Natural killer cell (primary cell): ENCODE data around the gene TMC5. TPM values are rescaled to one million over a fixed set of nuclear protein-coding genes. Genes with fewer than 3 reads are reported as not detected.

Experiments
- ATAC-seq, 3 donors: fragments of 150-1000 bp in 2 of 3; fragments of 200-7000 bp in 1 of 3; cut with Tn5 transposase; 1 replicate in 1 of 3; 2 replicates in 2 of 3; pipeline ENCODE4 v1.10.0; 2021; ENCODE audit warnings: mild to moderate bottlenecking in 2 of 3, moderate library complexity in 2 of 3
- DNase-seq, 2 donors: peaks; one replicate each; pipeline versions ENCODE4 v3.0.0 to v3.0.0-alpha.2; 2013 to 2021; ENCODE audit warnings: mixed read lengths in 1 of 2
- H3K27ac ChIP-seq: one replicate; pipeline ENCODE4 v1.5.1; 2013; ENCODE audit warnings: mild to moderate bottlenecking, low read length
- H3K27me3 ChIP-seq: one replicate; pipeline ENCODE4 v1.6.1; 2013; ENCODE audit warnings: low read length; ENCODE audit not compliant: control insufficient read depth, insufficient read depth
- H3K36me3 ChIP-seq: one replicate; pipeline ENCODE4 v1.6.1; 2013; ENCODE audit warnings: low read length; ENCODE audit not compliant: control insufficient read depth, insufficient read depth
- H3K4me1 ChIP-seq: one replicate; pipeline ENCODE4 v1.6.1; 2013; ENCODE audit warnings: low read length; ENCODE audit not compliant: control insufficient read depth, insufficient read depth
- H3K4me3 ChIP-seq: one replicate; pipeline ENCODE4 v1.5.1; 2013; ENCODE audit warnings: low read length
- H3K9me3 ChIP-seq: one replicate; pipeline ENCODE4 v1.6.1; 2013; ENCODE audit warnings: low read length; ENCODE audit not compliant: control insufficient read depth, insufficient read depth
- H3K27ac Mint-ChIP-seq, 2 donors: one replicate each; pipeline ENCODE4 v1.8.0; 2022; ENCODE audit warnings: mild to moderate bottlenecking in 2 of 2, mixed read lengths in 2 of 2, moderate library complexity in 1 of 2
- H3K27me3 Mint-ChIP-seq, 2 donors: one replicate each; pipeline ENCODE4 v1.8.0; 2022; ENCODE audit warnings: low read depth in 2 of 2, mixed read lengths in 2 of 2
- H3K36me3 Mint-ChIP-seq: one replicate; pipeline ENCODE4 v1.8.0; 2022; ENCODE audit warnings: mixed read lengths
- H3K4me1 Mint-ChIP-seq, 2 donors: one replicate each; pipeline ENCODE4 v1.8.0; 2022; ENCODE audit warnings: mixed read lengths in 2 of 2
- H3K4me3 Mint-ChIP-seq: one replicate; pipeline ENCODE4 v1.8.0; 2022; ENCODE audit warnings: mild to moderate bottlenecking, moderate library complexity, mixed read lengths
- H3K9me3 Mint-ChIP-seq, 2 donors: one replicate each; pipeline ENCODE4 v1.8.0; 2022; ENCODE audit warnings: mixed read lengths in 2 of 2
- CTCF ChIP-seq: fragments of 200-600 bp; IDR thresholded peaks from one replicate; pipeline ENCODE4 v1.8.0; 2022; ENCODE audit warnings: antibody characterized with exemption
- WGBS: methylation state at CpG from one replicate; pipeline ENCODE4 v1.1.7; 2013; ENCODE audit warnings: missing lambda C conversion rate; ENCODE audit not compliant: insufficient coverage; 5-methylcytosine and 5-hydroxymethylcytosine counted together
- intact Hi-C: fragments of 100-400 bp; cut with micrococcal nuclease; formaldehyde crosslinking; loops from one replicate; pipeline ENCODE4 v1.14.2; 2022
- total RNA-seq, 4 donors: library from RNA; stranded (reverse); fragments of 120-200 nt in 1 of 4; gene quantifications; one replicate each; pipeline versions ENCODE4 v1.2.3 to v1.2.4, GENCODE V29; 2013 to 2022

Gene TMC5
- total RNA-seq, 3 donors from 2014 or later (not counting 1 experiment from before 2014, with no cell fraction given), result not detected

DNA sequence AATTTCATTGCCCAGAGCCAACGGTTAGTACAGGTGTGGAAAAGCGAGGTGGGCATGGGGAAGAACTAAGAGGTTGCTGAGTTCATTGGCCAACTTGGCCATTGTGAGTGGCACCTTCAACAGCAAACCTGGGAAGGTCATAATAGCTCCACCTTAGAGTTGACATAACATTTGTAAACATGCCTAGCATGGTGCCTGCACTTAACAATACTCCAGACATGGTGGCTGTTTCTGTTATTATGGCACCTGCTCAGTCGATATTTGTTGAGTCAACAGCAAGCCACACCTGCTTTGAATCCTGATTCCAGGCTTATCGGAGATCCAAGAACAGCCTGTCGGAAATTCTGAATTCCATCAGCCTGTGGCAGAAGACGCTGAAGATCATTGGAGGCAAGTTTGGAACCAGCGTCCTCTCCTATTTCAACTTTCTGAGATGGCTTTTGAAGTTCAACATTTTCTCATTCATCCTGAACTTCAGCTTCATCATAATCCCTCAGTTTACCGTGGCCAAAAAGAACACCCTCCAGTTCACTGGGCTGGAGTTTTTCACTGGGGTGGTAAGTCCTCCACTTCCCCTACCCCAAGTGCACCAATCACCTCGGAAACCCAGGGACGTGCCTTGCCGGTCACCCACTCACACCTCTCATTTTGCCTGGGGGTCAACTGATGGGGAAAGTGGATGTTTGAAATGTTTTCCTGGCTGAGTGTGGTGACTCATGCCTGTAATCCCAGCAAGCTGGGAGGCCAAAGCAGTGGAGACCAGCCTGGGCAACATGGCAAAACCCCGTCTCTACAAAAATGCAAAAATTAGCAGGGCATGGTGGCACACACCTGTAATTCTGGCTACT, 46.0 kb downstream of the TMC5 start:
- DNase-seq (no peak), ATAC-seq (no peak)
- no peak for TF ChIP-seq CTCF
- Mint-ChIP-seq H3K27me3 (peaks cover 10 to 14% of the 10 kb centered on the region in 2 donors), H3K27ac (no peak overlapping the region), H3K9me3 (no peaks in the 10 kb centered on the region), H3K4me3 (no peak overlapping the region), H3K36me3 (no peaks in the 10 kb centered on the region), H3K4me1 (no peaks in the 10 kb centered on the region)
- intact Hi-C loops, result no loop called here
- no peaks in the 10 kb centered on the region for H3K9me3 ChIP-seq
- no peak overlapping the region for H3K4me3 ChIP-seq
- no peaks in the 10 kb centered on the region for H3K4me1 ChIP-seq
- WGBS, result 94% methylated on average over 9 of the region's 12 CpGs
- no peaks in the 10 kb centered on the region for H3K36me3 ChIP-seq
- H3K27ac ChIP-seq, result no peak overlapping the region
- H3K27me3 ChIP-seq, result no peaks in the 10 kb centered on the region

GRCh38 chr16:19468300-19468699, 50.6 kb downstream of the TMC5 start:
- no peaks in the 10 kb centered on the region for H3K36me3 Mint-ChIP-seq
- WGBS, result 91% methylated on average over 2 of the region's 3 CpGs
- no peak for TF ChIP-seq CTCF
- DNase-seq, result no peak
- no peak overlapping the region for H3K4me3 Mint-ChIP-seq
- Histone ChIP-seq H3K4me3 (no peak overlapping the region), H3K4me1 (no peaks in the 10 kb centered on the region), H3K27ac (no peak overlapping the region), H3K36me3 (no peaks in the 10 kb centered on the region), H3K27me3 (no peaks in the 10 kb centered on the region), H3K9me3 (no peaks in the 10 kb centered on the region)
- no peak for ATAC-seq
- no peaks in the 10 kb centered on the region for H3K27me3 Mint-ChIP-seq
- no peaks in the 10 kb centered on the region for H3K9me3 Mint-ChIP-seq
- no peak overlapping the region for H3K27ac Mint-ChIP-seq
- no peaks in the 10 kb centered on the region for H3K4me1 Mint-ChIP-seq
- intact Hi-C loops, result no loop called here

- 83% methylated on average over 6 of the region's 6 CpGs for WGBS
- Histone ChIP-seq H3K9me3 (no peaks in the 10 kb centered on the region), H3K4me3 (no peak overlapping the region), H3K36me3 (no peaks in the 10 kb centered on the region), H3K27me3 (no peaks in the 10 kb centered on the region), H3K27ac (no peak overlapping the region), H3K4me1 (no peaks in the 10 kb centered on the region)
- DNase-seq (no peak), ATAC-seq (no peak)
- intact Hi-C loops, result no loop called here
- no peaks in the 10 kb centered on the region for H3K27me3 Mint-ChIP-seq
- H3K9me3 Mint-ChIP-seq, result no peaks in the 10 kb centered on the region
- no peak overlapping the region for H3K27ac Mint-ChIP-seq
- H3K36me3 Mint-ChIP-seq, result no peaks in the 10 kb centered on the region
- no peaks in the 10 kb centered on the region for H3K4me1 Mint-ChIP-seq
- H3K4me3 Mint-ChIP-seq, result no peak overlapping the region
- TF ChIP-seq CTCF, result no peak
Observed at GRCh38 chr16:19472482-19472881, 54.8 kb downstream of the TMC5 start.

DNA sequence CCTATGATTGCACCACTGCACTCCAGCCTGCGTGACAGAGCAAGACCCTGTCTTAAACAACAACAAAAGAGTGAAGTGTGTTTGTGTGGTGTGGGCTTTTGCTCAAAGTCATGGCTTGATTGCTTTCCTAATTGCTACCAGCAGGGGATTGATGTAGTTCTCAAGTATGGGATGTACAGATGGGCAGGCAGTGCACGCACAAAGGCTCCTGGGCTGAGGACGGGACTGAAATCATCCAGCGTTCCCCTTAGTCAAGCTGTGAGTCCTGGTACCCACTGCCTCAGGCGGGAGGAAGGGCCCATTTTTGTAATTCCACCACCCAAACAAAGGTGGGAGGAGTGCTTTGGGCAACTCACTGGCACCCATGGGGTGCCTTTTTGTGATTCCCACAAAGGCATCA, 56.9 kb downstream of the TMC5 start:
- no peaks in the 10 kb centered on the region for H3K4me1 Mint-ChIP-seq
- no peak overlapping the region for H3K27ac ChIP-seq
- peaks cover 0 to 8% of the 10 kb centered on the region in 2 donors for H3K27me3 Mint-ChIP-seq
- no peaks in the 10 kb centered on the region for H3K36me3 Mint-ChIP-seq
- no peaks in the 10 kb centered on the region for H3K9me3 ChIP-seq
- H3K4me3 ChIP-seq, result no peak overlapping the region
- no peaks in the 10 kb centered on the region for H3K4me1 ChIP-seq
- H3K36me3 ChIP-seq, result no peaks in the 10 kb centered on the region
- DNase-seq (no peak), ATAC-seq (no peak)
- WGBS, result 87% methylated on average over 5 of the region's 5 CpGs
- no peaks in the 10 kb centered on the region for H3K27me3 ChIP-seq
- H3K27ac Mint-ChIP-seq, result no peak overlapping the region
- intact Hi-C loops, result no loop called here
- no peak overlapping the region for H3K4me3 Mint-ChIP-seq
- TF ChIP-seq CTCF, result no peak
- H3K9me3 Mint-ChIP-seq, result no peaks in the 10 kb centered on the region
